T-helper 2 cell treated with Interferon-gamma antibody and Interleukin-4, amounts not matched to agents 5 μg/mL and 100 μg/mL, for 36 hours (primary cell): ENCODE results near the gene LILRB5.
"Not testable (repeated sequence)": the region's sequence is repeated elsewhere in the genome, so short reads cannot be mapped to it uniquely, and the experiment has no call there.

Experiments used
- DNase-seq: peaks from one replicate; pipeline ENCODE4 v3.0.0; 2021; ENCODE audit warnings: low spot score
- H3K27ac Mint-ChIP-seq: one replicate; pipeline ENCODE4 v1.8.0; 2021; ENCODE audit warnings: mild to moderate bottlenecking, mixed read lengths
- H3K27me3 Mint-ChIP-seq: one replicate; pipeline ENCODE4 v1.8.0; 2021; ENCODE audit warnings: low read depth, mixed read lengths
- H3K36me3 Mint-ChIP-seq: one replicate; pipeline ENCODE4 v1.8.0; 2021; ENCODE audit warnings: low read depth, mixed read lengths
- H3K4me1 Mint-ChIP-seq: one replicate; pipeline ENCODE4 v1.8.0; 2021; ENCODE audit warnings: low read depth, mixed read lengths
- H3K4me3 Mint-ChIP-seq: one replicate; pipeline ENCODE4 v1.8.0; 2022; ENCODE audit warnings: mild to moderate bottlenecking, moderate library complexity, mixed read lengths
- H3K9me3 Mint-ChIP-seq: one replicate; pipeline ENCODE4 v1.8.0; 2021; ENCODE audit warnings: mixed read lengths

The LILRB5 gene

DNA sequence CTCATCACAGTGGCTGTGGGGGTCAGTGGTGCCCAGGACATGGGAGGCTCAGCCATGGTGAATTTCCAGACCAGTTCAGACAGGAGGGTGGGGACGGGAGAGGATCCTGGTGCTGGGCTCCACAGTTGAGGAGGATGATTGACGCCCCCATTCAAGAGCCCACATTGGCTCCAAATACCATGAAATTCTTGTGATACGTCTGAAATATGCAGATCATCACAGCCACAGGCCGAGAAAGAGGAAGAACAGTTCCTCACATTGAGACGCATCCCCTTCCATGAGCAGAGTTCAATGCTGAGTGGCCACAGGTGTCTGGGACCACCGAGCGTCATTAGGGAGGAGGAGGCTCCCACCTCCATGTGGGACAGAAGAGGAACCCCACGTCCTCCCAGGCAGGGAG, 13.3 kb downstream of the LILRB5 start:
- not testable (repeated sequence) for H3K4me3 Mint-ChIP-seq, H3K27me3 Mint-ChIP-seq, DNase-seq, H3K9me3 Mint-ChIP-seq, H3K27ac Mint-ChIP-seq, H3K36me3 Mint-ChIP-seq
- peaks cover 11% of the 10 kb centered on the region for H3K4me1 Mint-ChIP-seq

DNA sequence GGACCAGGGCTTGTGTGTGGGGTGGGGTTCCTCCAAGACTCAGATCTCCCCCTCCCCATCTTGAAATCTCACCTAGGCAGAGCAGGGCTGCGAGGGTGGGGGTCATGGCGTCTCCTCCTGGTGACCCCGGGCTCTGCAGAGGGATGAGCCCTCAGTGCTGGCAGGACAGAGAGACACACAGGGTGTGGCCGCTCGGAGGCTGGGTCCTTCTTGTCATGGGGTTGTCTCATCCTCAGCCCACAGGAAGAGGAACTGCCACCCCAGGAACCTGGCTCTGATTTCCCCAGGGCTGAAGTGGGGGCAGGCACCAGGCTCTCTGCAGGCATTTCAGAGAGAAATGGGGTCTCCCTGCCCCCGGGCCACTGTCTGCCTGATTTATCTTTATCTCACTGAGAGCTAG, 14.4 kb downstream of the LILRB5 start, which contains the start of gene LILRA6:
TSS of gene LILRA6 (minus strand) at position 145 of the 400 bp plus-strand sequence.
- not testable (repeated sequence) for H3K4me1 Mint-ChIP-seq, H3K36me3 Mint-ChIP-seq, H3K9me3 Mint-ChIP-seq, DNase-seq, H3K27me3 Mint-ChIP-seq, H3K27ac Mint-ChIP-seq, H3K4me3 Mint-ChIP-seq

DNA sequence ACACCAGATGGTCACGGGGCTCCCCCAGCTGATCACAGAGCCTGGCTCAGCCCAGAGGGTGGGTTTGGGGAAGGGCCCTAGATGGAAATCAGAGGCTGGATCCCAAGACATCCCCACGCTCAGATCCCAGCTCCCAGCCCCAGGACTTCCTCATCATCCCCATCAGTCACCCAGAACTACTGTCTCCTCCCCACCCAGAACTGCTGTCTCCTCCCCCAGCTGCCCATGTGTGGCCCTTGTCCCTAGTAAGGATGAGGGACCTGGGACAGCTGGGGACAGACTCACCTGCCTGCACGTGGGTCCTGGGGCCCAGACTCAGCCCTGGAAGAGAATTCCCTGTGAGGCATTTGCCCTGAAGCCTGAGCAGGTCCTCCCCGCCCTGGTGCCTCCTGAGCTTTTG, 14.8 kb downstream of the LILRB5 start:
- not testable (repeated sequence) for H3K4me1 Mint-ChIP-seq, H3K9me3 Mint-ChIP-seq, H3K27me3 Mint-ChIP-seq, H3K36me3 Mint-ChIP-seq, H3K4me3 Mint-ChIP-seq, H3K27ac Mint-ChIP-seq, DNase-seq

DNA sequence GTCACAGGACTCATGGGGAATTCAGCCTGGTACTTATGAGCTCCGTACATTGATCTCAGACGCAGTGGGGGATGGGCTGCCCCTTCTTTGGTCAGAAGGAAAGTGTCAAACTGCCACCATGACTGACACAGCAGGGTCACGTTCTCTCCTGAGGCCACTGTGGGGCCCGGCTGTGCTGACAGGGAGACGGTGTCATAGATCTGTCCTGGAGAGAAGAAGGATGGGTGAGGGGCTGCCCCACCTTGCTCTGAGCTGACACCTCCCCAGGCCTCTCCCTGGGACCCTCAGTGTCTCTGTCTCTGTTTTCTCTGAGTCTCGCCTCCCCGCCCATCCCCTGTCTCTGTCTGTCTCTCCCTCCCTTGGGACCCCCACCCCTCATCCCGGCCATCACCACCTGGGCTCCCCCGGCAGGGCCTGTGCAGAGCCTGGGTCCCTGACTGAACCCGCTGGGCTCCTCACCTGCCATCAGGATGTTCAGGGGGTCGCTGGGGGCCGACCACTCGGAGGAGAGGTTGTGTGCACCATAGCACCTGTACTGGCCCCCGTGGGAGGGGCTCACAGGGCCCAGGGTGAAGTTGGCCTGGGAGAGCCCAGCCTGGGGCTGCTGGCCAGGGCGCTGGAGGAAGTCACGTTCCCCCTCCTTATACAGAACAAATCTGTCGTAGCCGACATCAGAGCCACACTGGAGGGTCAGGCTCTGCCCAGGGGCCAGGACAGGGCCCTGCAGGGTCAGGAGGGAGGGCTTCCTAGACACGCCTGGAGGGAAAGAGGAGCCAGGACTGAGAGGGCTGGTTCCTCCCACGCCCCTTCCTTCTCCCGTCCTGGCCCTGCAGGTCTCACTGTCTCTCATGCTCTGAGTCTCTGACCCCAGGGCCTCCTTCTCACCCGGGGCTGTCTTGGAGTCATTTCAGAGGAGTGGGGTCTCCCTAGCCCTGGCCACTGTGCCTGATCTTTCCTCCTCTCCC, 16.4 kb downstream of the LILRB5 start:
- not testable (repeated sequence) for H3K4me3 Mint-ChIP-seq, DNase-seq, H3K36me3 Mint-ChIP-seq, H3K9me3 Mint-ChIP-seq, H3K4me1 Mint-ChIP-seq
- Mint-ChIP-seq H3K27me3 (peaks cover 15% of the 10 kb centered on the region), H3K27ac (peak overlapping the region; percentile 15)

DNA sequence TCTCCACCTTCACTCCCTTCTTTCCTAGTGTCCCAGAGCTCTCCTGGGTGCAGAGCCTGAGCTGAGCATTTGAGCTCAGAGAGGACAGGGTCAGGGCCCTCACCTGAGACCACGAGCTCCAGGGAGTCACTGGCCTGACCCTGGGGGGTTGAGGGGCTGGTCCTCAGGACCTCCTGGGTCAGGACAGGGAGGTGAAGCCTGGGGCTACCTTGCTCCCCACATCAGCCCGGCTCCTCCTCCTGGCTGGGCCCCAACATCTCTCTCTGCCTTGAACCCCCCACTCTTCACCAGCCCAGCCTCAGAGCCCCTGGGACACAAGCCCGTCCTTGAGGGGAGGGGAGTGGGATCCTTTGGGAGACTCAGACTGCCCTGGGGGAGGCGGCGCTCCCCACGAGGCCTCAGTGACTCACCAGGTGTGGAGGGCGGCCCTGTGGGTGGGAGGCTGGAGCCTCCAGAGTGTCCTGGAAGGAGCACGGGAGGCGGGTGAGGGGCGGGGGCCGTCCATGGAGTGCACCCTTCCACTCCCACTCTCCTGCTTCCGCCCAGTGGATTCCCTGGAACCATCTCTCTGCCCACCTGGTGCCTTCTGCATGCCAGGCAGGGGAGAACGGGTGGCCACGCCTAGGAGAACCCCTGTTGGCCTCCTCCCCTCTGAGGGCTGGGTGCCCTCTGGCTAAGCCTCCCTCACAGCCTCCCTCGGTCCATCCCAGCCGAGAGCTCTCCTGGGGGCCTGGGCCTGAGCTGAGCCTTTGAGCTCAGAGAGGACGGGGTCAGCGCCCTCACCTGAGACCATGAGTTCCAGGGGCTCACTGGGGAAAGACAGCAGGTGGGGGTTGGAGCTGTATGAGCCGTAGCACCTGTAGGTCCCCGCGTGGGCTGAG, 17.3 kb downstream of the LILRB5 start:
- H3K4me3 Mint-ChIP-seq, H3K27ac Mint-ChIP-seq, H3K4me1 Mint-ChIP-seq, H3K9me3 Mint-ChIP-seq, H3K36me3 Mint-ChIP-seq, DNase-seq: not testable (repeated sequence)
- peaks cover 19% of the 10 kb centered on the region for H3K27me3 Mint-ChIP-seq

DNA sequence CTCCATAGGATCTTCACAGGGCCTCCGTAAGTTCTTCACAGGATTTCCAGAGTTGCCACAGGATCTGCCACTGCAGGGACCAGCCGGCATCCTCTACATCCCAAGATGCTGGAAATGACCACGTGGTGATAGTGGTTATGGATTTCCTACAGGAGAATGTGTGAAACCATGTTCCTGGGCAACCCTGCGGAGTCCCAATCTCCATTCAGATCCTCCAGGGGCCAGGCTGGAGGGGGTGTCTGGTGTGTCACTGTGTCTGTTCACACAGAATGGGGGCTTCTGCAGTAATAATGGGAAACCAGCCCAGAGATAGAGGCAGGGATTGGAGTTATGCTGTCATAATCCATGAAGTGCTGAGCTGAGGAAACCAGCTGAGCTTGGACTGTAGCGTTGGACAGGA, 23.1 kb downstream of the LILRB5 start:
- Mint-ChIP-seq H3K27ac (no peak overlapping the region), H3K9me3 (no peaks in the 10 kb centered on the region), H3K4me1 (peaks cover 3% of the 10 kb centered on the region), H3K4me3 (no peak overlapping the region), H3K36me3 (no peaks in the 10 kb centered on the region), H3K27me3 (peaks cover 42% of the 10 kb centered on the region)
- no peak for DNase-seq

DNA sequence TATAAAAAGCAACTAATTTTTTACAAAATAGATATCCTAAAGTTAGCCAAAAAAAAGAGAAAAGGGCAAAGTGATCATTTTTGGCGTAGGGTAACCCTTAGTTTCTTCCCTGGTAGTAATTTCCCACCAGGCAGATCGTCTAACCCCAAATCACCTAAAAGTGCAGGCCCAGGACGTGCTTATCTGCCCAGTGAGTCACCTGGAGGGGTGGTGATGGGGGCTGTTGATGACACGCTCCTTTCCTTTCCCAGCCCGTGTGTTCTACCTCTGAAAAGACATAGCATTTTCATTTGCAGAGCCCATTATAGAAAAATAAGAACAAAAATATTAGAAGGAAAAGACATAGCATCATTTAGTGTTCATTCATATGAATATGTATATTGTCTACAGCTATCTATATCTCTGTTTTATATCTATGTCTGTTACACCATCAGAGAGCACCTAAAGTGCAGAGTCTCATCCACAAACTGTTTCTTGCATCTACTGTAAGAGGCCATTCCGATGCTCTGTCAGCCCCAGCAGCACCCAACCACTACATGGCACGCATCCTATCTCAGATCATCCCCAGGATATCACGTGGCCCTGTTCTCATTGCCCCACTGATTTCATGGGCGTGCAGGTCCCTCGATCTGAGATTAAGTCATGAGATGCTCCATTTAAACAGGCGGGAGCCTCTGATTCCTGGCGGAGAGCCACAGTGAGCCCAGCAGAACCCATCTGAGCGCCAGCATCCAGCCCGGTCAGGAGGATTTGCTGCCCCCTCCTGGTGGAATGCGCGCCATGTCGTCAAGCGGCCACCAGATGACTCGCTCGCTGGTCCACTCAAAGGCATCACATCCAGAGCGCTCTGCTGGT, 25.8 kb downstream of the LILRB5 start:
- peaks cover 3% of the 10 kb centered on the region for H3K9me3 Mint-ChIP-seq
- no peak overlapping the region for H3K27ac Mint-ChIP-seq
- H3K4me1 Mint-ChIP-seq, result peaks cover 3% of the 10 kb centered on the region
- DNase-seq, result peak; percentile 82
- H3K27me3 Mint-ChIP-seq, result peaks cover 33% of the 10 kb centered on the region
- no peaks in the 10 kb centered on the region for H3K36me3 Mint-ChIP-seq
- H3K4me3 Mint-ChIP-seq, result no peak overlapping the region

DNA sequence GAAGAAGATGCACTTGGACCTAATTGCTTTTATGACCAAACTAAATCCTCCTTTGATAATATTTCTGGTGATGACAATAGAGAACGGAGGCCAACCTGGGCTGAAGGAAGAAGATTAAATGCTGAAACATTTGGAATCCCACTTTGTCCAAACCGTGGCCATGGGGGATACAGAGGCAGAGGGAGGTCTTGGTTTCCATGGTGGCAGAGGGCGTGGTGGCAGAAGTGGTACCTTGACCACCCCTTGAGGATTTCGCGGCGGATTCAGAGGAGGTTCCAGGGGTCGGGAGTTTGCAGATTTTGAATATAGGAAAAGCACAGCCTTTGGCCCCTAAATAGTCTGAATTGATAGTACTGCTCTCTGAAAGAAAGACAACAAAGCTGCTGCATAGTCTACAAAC, 27.0 kb downstream of the LILRB5 start:
- no peak for DNase-seq
- H3K4me1 Mint-ChIP-seq, result peaks cover 3% of the 10 kb centered on the region
- peaks cover 3% of the 10 kb centered on the region for H3K9me3 Mint-ChIP-seq
- H3K36me3 Mint-ChIP-seq, result no peaks in the 10 kb centered on the region
- peaks cover 33% of the 10 kb centered on the region for H3K27me3 Mint-ChIP-seq
- no peak overlapping the region for H3K4me3 Mint-ChIP-seq
- no peak overlapping the region for H3K27ac Mint-ChIP-seq

DNA sequence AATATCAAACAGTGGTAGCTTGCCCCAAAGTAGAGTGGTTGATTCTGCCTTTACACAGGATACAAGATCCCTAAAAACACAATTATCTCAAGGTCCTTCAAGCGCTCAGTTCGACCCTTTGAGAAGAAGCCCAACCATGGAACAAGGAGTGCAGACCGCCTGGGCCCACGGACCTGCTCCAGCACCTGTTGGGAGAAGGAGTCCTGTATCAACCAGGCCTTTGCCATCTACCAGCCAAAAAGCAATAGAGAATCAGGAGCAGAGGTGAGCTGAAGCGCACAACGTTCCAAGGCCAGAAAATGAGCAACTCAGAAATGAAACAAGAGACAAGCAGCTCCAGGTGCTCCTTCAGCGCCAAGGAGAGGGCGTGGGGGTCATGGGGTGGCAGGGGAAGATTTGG, 27.9 kb downstream of the LILRB5 start:
- Mint-ChIP-seq H3K27me3 (peaks cover 25% of the 10 kb centered on the region), H3K36me3 (no peaks in the 10 kb centered on the region), H3K4me3 (no peak overlapping the region), H3K4me1 (peaks cover 3% of the 10 kb centered on the region), H3K27ac (no peak overlapping the region), H3K9me3 (peaks cover 3% of the 10 kb centered on the region)
- DNase-seq, result no peak

DNA sequence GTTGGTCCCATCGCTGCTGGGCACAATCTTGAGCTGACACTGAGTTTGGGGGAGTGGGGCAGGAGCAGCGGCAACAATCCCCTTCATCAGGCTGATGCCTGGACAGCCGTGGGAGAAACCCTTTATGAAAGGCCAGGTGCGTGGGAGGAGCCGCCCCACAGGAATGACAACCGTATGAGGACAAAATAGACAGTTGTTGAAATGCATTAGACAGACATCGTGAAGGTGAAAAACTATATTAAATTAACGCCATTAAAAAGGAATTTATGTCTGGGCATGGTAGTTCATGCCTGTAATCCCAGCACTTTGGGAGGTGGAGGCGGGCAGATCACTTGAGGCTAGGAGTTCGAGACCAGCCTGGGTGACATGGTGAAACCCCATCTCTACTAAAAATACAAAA, 32.5 kb downstream of the LILRB5 start:
- not testable (repeated sequence) for H3K4me1 Mint-ChIP-seq, H3K9me3 Mint-ChIP-seq, H3K27ac Mint-ChIP-seq, H3K4me3 Mint-ChIP-seq, DNase-seq, H3K36me3 Mint-ChIP-seq
- H3K27me3 Mint-ChIP-seq, result peaks cover 11% of the 10 kb centered on the region

DNA sequence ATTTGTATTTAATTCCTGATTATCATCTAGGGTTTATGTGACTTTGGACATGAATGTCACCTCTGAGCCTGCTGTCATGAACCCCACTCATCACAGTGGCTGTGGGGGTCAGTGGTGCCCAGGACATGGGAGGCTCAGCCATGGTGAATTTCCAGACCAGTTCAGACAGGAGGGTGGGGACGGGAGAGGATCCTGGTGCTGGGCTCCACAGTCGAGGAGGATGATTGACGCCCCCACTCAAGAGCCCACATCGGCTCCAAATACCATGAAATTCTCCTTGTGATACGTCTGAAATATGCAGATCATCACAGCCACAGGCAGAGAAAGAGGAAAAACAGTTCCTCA, 33.2 kb downstream of the LILRB5 start:
- H3K36me3 Mint-ChIP-seq, H3K4me1 Mint-ChIP-seq, H3K4me3 Mint-ChIP-seq, H3K27me3 Mint-ChIP-seq, DNase-seq, H3K9me3 Mint-ChIP-seq, H3K27ac Mint-ChIP-seq: not testable (repeated sequence)

DNA sequence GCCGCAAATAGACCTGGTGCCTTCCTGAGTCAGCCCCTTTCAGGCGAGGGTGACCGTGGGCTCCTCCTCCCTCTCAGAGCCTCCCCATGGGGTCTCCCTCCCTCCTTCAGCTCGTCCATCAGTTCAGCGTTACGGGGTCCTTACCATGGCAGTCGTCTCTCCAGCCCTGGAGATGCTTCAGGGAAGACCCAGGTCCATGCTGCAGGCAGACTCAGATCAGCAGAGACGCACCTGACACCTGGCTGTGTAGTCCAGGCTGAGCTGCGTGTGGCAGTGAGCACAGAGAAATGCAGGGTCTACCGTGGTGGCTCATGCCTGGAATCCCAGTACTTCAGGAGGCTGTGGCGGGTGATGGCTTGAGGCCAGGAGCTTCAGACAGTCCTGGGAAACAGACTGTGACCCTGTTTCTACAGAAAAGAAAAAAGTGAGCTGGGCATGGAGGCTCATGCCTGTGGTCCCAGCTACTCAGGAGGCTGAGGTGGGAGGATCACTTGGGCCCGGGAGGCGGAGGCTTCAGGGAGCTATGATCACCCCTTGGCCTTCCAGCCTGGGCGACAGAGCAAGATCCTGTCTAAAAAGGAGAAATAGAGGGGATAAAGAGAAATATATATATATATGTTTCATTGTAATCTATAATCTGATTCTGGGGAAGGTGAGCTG, 33.7 kb downstream of the LILRB5 start:
- H3K4me3 Mint-ChIP-seq, H3K27me3 Mint-ChIP-seq, H3K9me3 Mint-ChIP-seq, DNase-seq, H3K4me1 Mint-ChIP-seq, H3K27ac Mint-ChIP-seq, H3K36me3 Mint-ChIP-seq: not testable (repeated sequence)

DNA sequence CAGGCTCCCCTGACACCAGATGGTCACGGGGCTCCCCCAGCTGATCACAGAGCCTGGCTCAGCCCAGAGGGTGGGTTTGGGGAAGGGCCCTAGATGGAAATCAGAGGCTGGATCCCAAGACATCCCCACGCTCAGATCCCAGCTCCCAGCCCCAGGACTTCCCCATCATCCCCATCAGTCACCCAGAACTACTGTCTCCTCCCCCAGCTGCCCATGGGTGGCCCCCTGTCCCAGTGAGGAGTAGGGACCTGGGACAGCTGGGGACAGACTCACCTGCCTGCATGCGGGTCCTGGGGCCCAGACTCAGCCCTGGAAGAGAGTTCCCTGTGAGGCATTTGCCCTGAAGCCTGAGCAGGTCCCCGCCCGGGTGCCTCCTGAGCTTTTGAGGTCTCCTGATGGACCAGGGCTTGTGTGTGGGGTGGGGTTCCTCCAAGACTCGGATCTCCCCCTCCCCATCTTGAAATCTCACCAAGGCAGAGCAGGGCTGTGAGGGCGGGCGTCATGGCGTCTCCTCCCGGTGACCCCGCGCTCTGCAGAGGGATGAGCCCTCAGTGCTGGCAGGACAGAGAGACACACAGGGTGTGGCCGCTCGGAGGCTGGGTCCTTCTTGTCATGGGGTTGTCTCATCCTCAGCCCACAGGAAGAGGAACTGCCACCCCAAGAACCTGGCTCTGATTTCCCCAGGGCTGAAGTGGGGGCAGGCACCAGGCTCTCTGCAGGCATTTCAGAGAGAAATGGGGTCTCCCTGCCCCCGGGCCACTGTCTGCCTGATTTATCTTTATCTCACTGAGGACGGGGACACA, 34.4 kb downstream of the LILRB5 start, which contains the start of gene LILRB3:
TSS of gene LILRB3 (minus strand) at position 534 of the 803 bp plus-strand sequence. CDS start at position 503, 31 bp downstream.
- DNase-seq, H3K4me1 Mint-ChIP-seq, H3K27ac Mint-ChIP-seq, H3K27me3 Mint-ChIP-seq, H3K4me3 Mint-ChIP-seq, H3K36me3 Mint-ChIP-seq, H3K9me3 Mint-ChIP-seq: not testable (repeated sequence)
